ENCODE measurements around the gene PICK1.

Gene PICK1

DNA sequence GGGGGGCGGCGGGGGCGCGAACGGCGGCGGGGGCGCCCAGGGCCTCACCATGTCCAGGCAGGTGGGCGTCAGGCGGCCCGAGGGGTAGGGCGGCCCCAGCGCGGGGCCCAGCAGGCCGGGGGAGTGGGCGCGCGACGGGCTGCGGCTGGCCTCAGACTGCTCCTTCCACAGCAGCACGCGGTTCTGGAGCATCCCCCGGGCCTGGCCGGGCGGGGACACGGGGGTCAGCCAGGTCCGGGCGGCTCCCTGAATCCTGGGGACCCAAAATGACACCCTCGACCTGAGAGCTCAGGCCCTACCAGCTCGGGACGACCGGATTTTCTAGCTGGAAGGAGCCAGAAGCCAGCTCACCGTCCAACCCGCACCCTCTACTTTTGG is 32.3 kb downstream of the PICK1 start:
- TF ChIP-seq, protein P1, sequence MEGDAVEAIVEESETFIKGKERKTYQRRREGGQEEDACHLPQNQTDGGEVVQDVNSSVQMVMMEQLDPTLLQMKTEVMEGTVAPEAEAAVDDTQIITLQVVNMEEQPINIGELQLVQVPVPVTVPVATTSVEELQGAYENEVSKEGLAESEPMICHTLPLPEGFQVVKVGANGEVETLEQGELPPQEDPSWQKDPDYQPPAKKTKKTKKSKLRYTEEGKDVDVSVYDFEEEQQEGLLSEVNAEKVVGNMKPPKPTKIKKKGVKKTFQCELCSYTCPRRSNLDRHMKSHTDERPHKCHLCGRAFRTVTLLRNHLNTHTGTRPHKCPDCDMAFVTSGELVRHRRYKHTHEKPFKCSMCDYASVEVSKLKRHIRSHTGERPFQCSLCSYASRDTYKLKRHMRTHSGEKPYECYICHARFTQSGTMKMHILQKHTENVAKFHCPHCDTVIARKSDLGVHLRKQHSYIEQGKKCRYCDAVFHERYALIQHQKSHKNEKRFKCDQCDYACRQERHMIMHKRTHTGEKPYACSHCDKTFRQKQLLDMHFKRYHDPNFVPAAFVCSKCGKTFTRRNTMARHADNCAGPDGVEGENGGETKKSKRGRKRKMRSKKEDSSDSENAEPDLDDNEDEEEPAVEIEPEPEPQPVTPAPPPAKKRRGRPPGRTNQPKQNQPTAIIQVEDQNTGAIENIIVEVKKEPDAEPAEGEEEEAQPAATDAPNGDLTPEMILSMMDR (conservative IDR thresholded peaks at IDR 0.05; ENCODE audit: low read length) = no peak
- H3K4me3 ChIP-seq (ENCODE audit: low read length) = no peak overlapping the region
- DNase-seq (ENCODE audit: low read depth) = no peak

DNA sequence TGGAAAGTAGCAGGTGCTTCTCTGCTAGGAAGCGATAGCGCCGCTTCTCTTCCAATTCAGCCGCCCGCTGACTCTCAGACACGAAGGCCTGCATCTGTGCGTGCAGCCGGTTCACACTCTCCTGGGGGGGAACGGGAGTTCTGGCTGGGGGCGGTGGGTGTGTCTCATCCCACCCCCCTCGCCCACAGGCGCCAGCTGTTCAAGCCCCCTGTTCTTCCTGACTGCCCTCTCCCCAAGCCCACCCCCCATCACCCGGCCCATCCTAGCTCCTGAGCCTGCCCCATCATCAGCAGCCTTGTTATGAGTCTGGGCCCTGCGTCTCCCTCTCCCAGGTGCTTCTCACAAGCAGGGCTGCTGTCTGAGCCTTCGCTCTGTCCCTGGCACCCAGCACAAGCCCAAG is 39.9 kb downstream of the PICK1 start:
- no peak for DNase-seq (ENCODE audit: low read depth)
- no peak overlapping the region for H3K4me3 ChIP-seq (ENCODE audit: low read length)

DNA sequence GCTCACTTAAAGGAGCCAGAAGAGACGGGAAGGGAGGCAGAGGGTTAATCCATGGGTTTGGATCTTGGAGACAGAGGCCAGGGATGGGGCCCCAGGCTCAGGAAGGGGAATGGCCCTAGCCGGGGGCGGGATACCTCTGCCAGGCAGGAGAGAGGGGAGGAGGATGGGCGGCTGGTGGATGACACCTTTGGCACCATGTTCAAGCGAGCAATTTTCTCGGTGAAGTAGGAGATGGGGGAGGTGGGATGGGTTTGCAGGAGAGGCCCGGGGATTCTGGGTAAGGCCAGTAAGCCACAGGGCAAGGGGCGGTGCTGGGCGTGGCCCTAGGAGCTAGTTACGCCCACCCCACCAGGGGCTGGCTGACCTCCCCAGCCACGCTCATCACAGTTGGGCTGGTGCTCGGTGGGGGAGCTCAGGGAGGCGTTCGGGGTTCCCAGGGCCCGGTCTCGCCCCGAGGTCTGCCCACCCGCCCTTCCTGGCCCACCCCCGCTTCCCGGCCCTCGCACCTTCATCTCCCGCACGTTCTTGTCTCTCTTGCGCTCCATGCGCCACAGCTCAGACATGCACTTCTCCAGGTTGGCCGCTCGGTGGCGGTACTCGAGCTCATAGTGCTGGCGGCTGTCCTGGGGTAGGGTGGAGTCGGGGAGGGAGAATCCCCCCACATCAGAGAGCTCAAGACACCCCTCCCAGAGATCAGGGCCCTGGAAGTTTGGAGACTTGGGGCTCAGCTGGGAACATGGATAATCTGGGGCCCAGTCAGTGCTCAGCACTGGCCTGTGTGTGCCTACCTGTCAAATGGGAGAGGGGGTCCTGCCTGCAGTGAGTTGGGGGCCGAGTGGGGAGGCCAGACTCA is 40.6 kb downstream of the PICK1 start:
- no peak for DNase-seq (ENCODE audit: low read depth)
- no peak overlapping the region for H3K4me3 ChIP-seq (ENCODE audit: low read length)
- TF ChIP-seq, protein P1 (conservative IDR thresholded peaks at IDR 0.05; ENCODE audit: low read length) = peak; percentile 40

More for the DNA sequence above, 39.9 kb downstream of the PICK1 start:
- TF ChIP-seq, protein P1 (conservative IDR thresholded peaks at IDR 0.05; ENCODE audit: low read length) = no peak

DNA sequence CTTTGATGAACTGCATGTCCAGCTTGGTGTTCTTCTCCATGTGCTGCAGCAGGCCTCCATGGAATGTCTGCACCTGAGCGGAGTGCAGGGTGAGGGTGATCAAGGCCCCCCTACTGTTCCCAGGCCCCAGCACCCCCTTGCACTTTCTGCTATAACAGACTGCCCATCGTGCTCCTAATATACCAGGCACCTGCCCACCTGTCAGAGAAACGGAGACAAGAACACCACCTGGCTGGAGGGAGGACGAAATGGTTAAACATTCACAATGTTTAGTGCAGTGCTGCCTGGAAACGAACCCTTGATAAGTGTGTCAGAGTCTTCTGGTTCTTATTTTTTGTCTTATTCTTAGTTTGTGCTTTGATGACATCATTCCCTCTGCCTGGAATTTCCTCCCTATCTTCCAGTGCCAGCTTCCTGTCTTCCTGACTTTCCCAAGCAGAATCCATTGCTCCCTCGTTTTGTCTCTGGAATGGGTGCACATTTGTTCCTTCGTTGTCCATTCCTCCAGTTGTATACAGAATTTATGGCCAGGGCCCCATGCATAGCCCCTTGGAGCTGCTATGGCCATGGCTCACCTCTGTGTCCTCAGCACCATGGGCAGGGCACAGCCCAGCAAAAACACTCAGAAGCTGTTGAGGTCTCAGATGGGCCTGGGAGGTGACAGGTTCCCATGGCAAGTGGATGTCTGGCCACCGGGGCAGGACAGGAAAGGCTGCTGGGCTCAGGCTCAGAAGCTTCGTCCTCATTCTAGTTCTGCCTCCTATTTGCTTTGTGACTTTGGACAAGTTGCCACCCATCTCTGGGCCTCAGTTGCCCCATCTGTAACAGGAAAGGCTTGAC is 41.4 kb downstream of the PICK1 start:
- TF ChIP-seq, protein P1 (conservative IDR thresholded peaks at IDR 0.05; ENCODE audit: low read length) = no peak
- DNase-seq (ENCODE audit: low read depth) = peak; percentile 63
- H3K4me3 ChIP-seq (ENCODE audit: low read length) = no peak overlapping the region

DNA sequence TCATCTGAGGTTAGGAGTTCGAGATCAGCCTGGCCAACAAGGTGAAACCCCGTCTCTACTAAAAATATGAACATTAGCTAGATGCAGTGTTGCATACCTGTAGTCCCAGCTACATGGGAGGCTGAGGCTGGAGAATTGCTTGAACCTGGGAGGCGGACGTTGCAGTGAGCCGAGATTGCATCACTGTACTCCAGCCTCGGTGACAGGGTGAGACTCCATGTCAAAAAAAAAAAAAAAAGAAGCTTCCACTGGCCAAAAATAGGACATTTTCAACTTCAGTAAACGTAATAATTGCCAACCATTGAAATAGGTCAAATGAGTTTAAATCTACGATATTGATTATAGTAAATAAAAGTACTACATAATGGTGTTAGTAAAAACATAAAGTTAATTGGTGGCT is 46.4 kb downstream of the PICK1 start:
- DNase-seq (ENCODE audit: low read depth) = no peak
- TF ChIP-seq, protein P1 (conservative IDR thresholded peaks at IDR 0.05; ENCODE audit: low read length) = no peak
- H3K4me3 ChIP-seq (ENCODE audit: low read length) = no peak overlapping the region

DNA sequence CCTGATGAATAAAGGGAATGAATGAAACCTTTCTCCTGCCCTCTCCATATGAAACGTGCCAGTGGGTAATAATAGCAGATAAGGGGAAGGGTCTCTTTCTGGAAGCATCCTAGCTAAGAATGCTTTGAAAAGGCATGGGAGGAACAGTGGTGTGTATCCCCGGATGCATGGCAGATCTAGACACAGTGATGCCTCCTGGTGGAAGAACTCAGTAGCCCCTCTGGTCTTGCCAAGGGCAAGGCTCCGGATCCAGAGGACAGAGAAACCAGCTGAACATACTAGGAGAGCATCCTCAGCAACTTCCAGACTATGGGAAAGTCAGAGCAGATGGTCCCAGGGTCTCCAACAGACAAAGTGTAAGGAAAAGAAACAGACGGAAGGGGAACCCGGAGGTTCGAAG is 46.9 kb downstream of the PICK1 start:
- no peak overlapping the region for H3K4me3 ChIP-seq (ENCODE audit: low read length)
- TF ChIP-seq, protein P1 (conservative IDR thresholded peaks at IDR 0.05; ENCODE audit: low read length) = peak; percentile 38
- no peak for DNase-seq (ENCODE audit: low read depth)
